ENCODE results near the gene HOXA3.

The HOXA3 gene

DNA sequence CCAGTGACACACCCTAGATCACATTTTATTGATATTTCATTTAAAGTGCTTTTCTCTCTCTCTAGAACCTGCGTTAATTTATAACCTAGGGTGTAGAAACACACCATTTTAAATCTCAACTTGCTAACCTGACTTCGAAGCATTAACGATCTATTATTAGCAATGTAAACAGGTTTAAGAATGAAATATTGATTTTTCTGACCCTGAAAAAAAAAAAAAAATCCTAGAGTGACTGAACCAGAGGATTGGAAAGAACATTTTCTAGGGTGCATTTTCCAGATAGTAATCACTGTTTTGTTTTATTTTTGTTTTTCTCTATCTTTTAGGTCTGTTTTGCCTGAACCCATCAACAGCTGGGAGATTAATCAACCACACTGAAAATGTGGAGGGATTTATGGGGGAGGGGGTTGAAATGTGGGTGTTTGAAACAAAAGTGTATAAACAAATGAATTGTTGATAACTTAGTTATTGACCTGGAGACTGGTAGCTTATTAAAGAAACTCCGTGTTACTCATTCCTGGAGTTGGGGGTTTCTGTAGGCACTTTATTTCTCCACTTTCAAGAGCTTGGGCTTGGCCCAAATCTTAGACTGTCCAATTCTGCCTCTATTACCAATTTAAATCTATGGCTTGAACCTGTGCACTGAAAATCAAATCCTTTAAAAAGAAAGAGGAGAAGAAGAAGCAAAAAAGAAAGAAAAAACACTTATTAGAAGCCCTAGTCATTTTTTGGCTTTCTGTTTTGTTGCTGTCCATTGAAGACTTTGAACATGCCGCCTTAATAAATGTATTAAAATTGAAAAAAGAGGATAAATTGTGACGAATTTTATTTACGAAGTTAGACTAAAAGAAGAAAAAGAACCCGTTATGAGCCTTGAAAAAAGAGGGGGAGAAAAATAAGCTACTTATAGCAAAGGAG is 52.7 kb downstream of the HOXA3 start:
- no peak for DNase-seq

GRCh38 chr7:27098578-27099451 is 53.6 kb downstream of the HOXA3 start:
- no peak for DNase-seq

DNA sequence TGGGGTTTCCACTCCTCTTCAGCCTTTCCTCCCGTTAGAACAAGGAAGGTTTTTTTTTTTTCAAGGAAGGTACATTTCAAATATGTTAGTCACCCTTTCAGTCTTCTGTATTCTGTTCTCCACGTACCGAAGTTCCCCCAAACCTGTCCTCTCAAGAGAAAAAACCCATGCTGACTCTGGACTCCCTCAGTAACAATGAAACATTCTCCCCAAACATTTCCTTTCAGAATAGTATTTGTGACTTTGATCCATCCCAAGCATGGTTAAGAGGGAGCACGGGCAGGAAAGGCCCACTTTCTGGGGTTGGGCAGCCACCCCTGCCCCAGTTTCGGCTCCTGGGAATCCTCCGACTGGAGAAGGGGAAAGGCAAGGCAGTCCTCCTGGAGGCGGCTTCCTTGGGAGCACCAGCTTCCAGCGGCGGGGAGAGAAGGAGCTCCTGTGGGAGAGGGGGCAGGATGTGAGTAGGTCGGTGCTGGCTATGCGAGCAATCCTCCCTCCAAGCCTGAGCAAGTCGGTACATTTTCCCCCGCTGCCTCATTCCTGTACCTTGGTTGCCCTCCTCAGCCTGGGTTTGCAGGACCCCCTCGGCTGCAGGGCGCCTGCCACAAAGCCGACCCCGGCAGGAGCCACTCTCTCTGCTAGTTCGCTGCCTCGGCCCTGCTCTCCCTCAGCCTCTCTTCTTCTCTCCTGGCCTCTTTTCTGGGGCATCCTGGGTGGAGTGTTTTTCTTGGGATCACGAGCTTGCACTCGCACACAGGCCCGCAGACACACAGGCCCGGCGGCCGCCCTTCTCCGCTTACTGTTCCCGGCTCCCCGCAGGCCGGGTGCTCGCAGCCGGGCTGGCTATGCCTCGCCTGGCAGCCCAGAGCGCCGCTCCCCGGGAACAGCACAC is 54.5 kb downstream of the HOXA3 start:
- no peak for DNase-seq

- DNase-seq, result no peak
These were observed 55.4 kb downstream of the HOXA3 start for GRCh38 chr7:27096768-27097514.

DNA sequence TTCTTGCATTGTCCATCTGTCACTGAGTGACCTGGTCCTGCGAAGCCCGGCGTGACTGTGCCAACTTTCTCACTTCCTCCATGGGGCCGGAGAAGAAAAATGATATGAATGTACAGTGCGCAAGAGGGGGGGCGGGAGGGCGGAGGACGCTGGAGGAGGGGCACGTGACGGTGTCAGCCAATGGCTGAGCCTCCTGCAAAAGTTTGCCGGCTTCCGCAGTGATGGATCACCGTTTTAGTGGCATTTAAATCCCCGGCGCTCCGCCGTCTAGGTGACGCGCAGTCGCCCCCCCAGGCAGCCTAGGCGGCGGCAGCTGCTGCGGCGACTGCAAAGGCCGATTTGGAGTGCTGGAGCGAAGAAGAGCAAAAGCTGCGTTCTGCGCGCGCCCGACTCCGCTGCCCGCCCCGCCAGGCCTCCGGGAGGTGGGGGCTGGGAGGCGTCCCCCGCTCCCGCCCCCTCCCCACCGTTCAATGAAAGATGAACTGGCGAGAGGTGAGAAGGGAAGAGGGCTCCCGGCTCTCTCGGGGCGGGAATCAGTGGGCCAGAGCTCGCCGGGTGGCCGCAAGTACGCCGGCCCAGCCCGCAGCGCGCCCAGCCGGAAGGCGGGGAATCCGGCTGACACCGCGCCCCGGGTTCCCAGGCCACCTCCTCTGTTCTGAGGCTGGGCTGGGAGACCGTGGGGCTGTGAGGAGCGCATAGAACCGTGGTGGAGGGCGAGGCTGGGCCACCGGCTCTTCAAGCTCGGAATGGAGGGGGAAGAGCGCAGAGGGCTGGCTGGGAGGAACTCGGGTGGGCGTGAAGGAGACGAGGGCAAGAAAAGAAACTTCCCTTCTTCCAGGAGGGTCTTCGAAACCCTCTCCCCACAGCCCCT is 56.3 kb downstream of the HOXA3 start, which contains the start of gene HOXA1:
HOXA1 (minus strand) TSS at position 104 of the 871 bp plus-strand sequence; CDS start at position 16, 88 bp downstream.
- peak; percentile 60 for DNase-seq

DNA sequence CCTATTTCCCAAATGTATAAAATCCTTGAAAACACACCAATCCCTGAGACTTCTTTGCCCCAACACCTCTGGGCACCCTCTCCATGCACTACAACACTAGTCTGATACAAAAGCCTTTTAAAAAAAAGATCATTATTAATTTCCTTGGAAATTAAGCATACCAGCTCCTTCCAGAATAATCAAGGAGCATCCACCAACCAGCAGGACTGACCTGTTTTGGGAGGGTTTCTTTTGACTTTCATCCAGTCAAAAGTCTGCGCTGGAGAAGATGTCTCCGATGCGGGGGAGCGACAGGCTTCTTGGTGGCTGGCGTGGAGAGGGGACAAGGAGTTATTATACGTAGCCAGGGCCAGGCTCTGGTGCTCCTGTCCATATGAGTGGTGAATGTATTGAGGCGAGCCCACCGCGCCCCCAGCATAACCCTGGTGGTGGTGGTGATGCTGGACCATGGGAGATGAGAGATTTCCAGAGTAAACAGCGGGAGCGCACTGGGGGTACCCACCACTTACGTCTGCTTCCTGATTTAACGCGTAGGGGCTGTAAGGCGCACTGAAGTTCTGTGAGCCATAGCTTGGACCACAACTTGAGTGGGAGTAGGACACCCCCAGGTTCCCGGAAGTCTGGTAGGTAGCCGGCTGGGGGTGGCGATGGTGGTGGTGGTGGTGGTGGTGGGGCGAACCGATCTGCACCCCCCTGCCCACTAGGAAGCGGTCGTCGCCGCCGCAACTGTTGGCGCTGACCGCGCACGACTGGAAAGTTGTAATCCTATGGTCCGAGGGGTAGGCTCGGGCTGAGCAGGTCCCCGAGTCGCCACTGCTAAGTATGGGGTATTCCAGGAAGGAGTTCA is 57.1 kb downstream of the HOXA3 start:
- no peak for DNase-seq

GRCh38 chr7:27094304-27095049 is 57.9 kb downstream of the HOXA3 start:
- no peak for DNase-seq

GRCh38 chr7:27093184-27093895 is 59.0 kb downstream of the HOXA3 start:
- DNase-seq, result no peak

DNA sequence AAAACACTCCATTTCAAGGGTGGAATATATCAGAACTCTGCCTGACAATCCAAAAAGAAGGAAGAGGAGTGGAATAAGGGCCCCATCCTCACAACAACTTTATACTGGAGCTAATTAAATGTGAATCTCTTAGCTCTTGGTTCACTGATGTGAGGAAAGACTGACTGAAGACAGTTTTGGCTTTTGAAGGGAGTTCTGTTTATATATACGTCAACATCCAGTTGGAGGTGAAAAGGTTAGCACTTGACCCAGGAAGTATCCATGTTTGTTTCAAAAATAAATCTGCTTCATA is 59.6 kb downstream of the HOXA3 start:
- DNase-seq, result no peak

DNA sequence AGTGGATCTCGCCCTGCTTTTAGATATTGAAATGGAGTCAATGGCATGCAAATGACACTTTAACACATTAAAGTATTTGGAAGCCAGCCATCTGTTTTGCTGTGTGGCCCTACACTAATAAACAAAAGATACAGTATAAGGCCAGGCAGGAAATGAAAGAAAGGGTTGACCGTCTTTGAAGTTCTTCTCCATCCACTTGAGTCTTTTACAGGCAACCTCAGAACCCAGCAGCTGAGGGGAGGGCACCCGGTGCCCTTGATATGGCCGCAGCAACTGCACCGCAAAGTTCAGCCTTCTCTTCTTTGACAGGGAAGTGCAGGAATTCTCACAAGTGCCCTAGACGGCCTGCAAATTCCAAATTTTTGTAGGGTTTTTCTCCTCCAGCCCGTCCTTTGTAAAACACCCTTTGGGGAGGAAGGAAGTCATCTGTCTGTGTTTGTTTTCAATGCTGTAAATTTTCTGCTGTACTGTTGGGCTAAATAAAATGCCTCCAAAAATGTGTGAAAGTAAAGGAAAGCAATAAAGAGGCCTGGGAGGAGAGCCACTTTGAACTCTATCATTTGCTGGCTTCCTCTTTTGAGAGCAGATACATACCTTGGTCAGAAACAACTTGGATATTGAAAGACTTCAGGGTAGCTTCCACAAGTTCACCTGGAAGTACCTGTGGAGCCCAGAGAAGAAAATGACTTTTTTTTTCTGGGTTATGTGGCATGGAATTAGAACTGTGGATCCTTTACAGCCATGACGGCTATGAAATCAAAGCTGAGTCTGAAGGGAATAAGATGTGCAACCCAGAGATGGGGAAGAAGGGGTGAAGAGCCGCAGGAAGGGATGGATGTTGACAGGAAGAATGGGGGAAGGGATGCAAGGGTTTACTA is 60.2 kb downstream of the HOXA3 start:
- no peak for DNase-seq

DNA sequence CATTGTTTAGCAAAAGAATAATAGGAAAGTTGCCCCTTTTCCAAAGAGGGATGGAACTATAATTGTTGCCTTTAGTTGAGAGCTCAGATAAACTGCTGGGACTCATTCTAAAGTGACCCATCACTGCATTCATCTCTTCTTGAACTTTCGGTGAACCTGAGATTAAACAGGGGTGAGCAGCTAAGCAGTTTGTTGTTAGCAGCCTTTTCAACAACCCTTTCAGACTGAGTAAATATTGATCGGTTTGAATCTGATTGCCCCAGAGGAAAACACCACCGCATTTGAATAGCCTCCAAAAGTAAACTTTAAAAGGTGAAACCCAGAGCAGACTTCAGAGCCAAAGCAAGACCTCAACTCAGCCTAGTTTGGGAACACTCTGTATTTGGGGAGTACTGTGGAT is 61.3 kb downstream of the HOXA3 start:
- DNase-seq, result no peak

GRCh38 chr7:27088002-27088922 is 64.1 kb downstream of the HOXA3 start:
- no peak for DNase-seq

GRCh38 chr7:27083646-27084045 is 68.7 kb downstream of the HOXA3 start:
- no peak for DNase-seq

GRCh38 chr7:27082171-27082570 is 70.2 kb downstream of the HOXA3 start:
- no peak for DNase-seq

- no peak for DNase-seq
These were observed 71.4 kb downstream of the HOXA3 start for GRCh38 chr7:27080844-27081436.

Data from NCI-H1436 treated with DMSO at 0.1 percent for 48 hours (cell line).